OCI-M2 (cell line): ENCODE results near the gene CHAF1B.

Experiments
- DNase-seq: peaks from one replicate; lab custom pipeline; 2025; ENCODE audit not compliant: unreplicated experiment; lab: John Stamatoyannopoulos, UW

The CHAF1B gene

GRCh38 chr21:36461277-36461917 lies 76.2 kb downstream of the CHAF1B start:
- no peak for DNase-seq

GRCh38 chr21:36461918-36462486 lies 76.8 kb downstream of the CHAF1B start:
- DNase-seq, result no peak

- DNase-seq, result no peak
Observed at GRCh38 chr21:36463204-36463603, 78.0 kb downstream of the CHAF1B start.

- DNase-seq, result no peak
Observed at GRCh38 chr21:36463991-36464390, 78.8 kb downstream of the CHAF1B start.

- DNase-seq, result no peak
Observed at GRCh38 chr21:36464590-36464989, 79.4 kb downstream of the CHAF1B start.

GRCh38 chr21:36465478-36465877 lies 80.3 kb downstream of the CHAF1B start:
- no peak for DNase-seq

GRCh38 chr21:36466061-36466511 lies 80.9 kb downstream of the CHAF1B start:
- DNase-seq, result no peak
